Right lobe of liver (tissue), 4 donors: Measurements from ENCODE around the gene KIF25.

Experiments
- POLR2A ChIP-seq: fragments of 450-650 bp; IDR thresholded peaks from one replicate; pipeline ENCODE4 v1.6.1; 2017; ENCODE audit warnings: antibody characterized with exemption, mild to moderate bottlenecking
- TF ChIP-seq, protein P1 (sequence below), 4 donors: fragments of 200-600 bp in 3 of 4; fragments of 450-650 bp in 1 of 4; IDR thresholded peaks; one replicate each; pipeline versions ENCODE4 v1.5.1 to v1.8.0; 2016 to 2022; ENCODE audit warnings: antibody characterized with exemption in 4 of 4, mild to moderate bottlenecking in 2 of 4
- donor health status: DM: no; HTN: no; CAD: no.
- donor health status: DM: no; HTN: no; CAD: no.
- donor health status: DM: no; HTN: yes; CAD: no.

DNA sequence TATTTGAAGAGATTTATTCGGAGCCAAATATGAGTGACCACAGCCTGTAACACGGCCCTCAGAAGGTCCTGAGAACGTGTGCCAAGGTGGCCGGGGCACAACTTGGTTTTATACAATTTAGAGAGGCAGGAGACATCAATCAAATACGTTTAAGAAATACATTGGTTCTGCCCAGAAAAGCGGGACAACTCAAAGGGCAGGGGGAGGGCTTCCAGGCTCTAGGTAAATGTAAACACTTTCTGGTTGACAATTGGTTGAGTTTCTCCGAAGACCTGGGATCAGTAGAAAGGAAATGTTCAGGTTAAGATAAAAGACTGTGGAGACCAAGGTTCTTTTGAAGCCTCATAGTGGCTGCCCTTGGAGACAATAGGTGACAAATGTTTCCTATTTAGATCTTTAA lies 18.9 kb upstream of the KIF25 start:
- TF ChIP-seq POLR2A: no peak
- TF ChIP-seq, protein P1, sequence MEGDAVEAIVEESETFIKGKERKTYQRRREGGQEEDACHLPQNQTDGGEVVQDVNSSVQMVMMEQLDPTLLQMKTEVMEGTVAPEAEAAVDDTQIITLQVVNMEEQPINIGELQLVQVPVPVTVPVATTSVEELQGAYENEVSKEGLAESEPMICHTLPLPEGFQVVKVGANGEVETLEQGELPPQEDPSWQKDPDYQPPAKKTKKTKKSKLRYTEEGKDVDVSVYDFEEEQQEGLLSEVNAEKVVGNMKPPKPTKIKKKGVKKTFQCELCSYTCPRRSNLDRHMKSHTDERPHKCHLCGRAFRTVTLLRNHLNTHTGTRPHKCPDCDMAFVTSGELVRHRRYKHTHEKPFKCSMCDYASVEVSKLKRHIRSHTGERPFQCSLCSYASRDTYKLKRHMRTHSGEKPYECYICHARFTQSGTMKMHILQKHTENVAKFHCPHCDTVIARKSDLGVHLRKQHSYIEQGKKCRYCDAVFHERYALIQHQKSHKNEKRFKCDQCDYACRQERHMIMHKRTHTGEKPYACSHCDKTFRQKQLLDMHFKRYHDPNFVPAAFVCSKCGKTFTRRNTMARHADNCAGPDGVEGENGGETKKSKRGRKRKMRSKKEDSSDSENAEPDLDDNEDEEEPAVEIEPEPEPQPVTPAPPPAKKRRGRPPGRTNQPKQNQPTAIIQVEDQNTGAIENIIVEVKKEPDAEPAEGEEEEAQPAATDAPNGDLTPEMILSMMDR (IDR thresholded peaks at IDR 0.05): no peak
